Choroid plexus epithelial cell (primary cell): Measurements from ENCODE around the gene IGF2BP1.

Experiments used
- DNase-seq: peaks from one replicate; pipeline ENCODE4 v3.0.0-alpha.2; 2010; ENCODE audit warnings: low read depth
- H3K4me3 ChIP-seq: 2 replicates; pipeline ENCODE4 v1.5.1; 2011; ENCODE audit warnings: low read depth, mild to moderate bottlenecking, control low read depth, low read length, moderate library complexity
- CTCF ChIP-seq: conservative IDR thresholded peaks from 2 replicates; pipeline ENCODE4 v1.5.1; 2011; ENCODE audit warnings: low read depth, mild to moderate bottlenecking, control low read depth, inconsistent platforms, low read length, moderate library complexity

The IGF2BP1 gene

GRCh38 chr17:49085565-49086315 lies 88.6 kb downstream of the IGF2BP1 start:
- H3K4me3 ChIP-seq: no peak overlapping the region
- TF ChIP-seq CTCF: no peak
- no peak for DNase-seq

GRCh38 chr17:49086316-49086605 lies 89.1 kb downstream of the IGF2BP1 start:
- TF ChIP-seq CTCF: no peak
- DNase-seq: no peak
- H3K4me3 ChIP-seq: no peak overlapping the region

- no peak for TF ChIP-seq CTCF
- DNase-seq: no peak
- no peak overlapping the region for H3K4me3 ChIP-seq
These were observed 89.5 kb downstream of the IGF2BP1 start for GRCh38 chr17:49086649-49087048.

GRCh38 chr17:49089094-49089493 lies 91.9 kb downstream of the IGF2BP1 start:
- no peak overlapping the region for H3K4me3 ChIP-seq
- no peak for DNase-seq
- no peak for TF ChIP-seq CTCF

DNA sequence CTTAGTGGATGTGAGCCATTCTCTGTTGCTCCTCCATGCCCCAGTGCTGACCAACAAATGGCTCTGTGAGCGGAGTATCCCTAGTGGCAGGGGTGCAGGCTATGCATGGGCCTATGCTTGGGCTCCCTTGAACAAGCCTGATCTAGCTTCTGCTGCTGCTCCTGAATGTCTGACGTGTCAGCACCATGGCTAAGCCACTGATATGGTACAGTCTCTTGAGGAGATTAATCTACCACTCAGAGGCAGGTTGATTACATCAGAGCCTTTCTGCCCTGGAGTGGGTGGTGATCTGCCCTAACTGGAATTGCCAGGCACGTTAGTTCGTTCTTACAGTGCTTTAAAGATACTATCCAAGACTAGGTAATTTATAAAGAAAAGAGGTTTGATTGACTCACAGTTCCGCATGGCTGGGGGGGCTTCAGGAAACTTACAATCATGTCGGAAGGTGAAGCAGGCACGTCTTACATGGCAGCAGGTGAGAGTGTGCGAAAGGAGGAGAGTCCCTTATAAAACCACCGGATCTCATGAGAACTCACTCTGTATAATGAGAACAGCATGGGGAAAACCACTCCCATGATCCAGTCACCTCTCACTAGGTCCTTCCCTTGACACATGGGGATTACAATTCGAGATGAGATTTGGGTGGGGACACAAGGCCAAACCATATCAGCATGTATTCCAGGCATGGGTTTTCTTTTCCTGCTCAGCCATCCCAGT lies 93.9 kb downstream of the IGF2BP1 start:
- DNase-seq: no peak
- TF ChIP-seq CTCF: no peak

GRCh38 chr17:49093131-49093530 lies 95.9 kb downstream of the IGF2BP1 start:
- TF ChIP-seq CTCF: no peak
- DNase-seq: no peak
- H3K4me3 ChIP-seq: no peak overlapping the region

More for the DNA sequence above, 93.9 kb downstream of the IGF2BP1 start:
- H3K4me3 ChIP-seq: no peak overlapping the region

DNA sequence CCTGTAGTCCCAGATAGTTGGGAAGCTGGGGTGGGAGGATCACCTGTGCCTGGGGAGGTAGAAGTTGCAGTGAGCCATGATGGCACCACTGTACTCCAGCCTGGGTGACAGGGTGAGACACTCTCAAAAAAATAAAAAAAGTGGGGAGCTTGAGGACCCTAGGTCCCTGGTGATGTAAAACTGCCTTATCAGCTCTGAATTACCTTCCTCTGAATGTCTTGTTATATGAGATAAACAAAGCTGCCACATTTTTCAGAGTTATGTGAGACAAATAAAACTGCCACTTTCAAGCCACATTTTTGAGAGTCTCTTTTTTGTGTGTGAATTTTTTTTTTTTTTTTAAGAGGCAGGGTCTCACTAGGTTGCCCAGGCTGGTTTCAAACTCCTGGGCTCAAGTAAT lies 103.4 kb downstream of the IGF2BP1 start:
- no peak for TF ChIP-seq CTCF
- no peak overlapping the region for H3K4me3 ChIP-seq
- no peak for DNase-seq
